GM12878 (cell line): ENCODE measurements around the gene GNL3L. TPM values are rescaled to one million over a fixed set of nuclear protein-coding genes. Genes with fewer than 3 reads are reported as not detected.
A peak's percentile ranks its signal among the peaks of the same experiment; 100 is the strongest.

Source experiments
- ATAC-seq: fragments of 200-7000 bp; cut with Tn5 transposase; 3 replicates; pipeline ENCODE4 v1.9.1; 2020; ENCODE audit warnings: mild to moderate bottlenecking, moderate library complexity
- Bru-seq: library from RNA; stranded (reverse); fragments of 400-500 nt; gene quantifications from one replicate; lab custom pipeline; 2021; lab: Mats Ljungman, UMichigan
- BruChase-seq, 2 experiments: library from RNA; stranded (reverse); fragments of 400-500 nt; gene quantifications; one replicate each; lab custom pipeline; 2021; lab: Mats Ljungman, UMichigan
- BruUV-seq: library from RNA; stranded (reverse); fragments of 400-500 nt; replicated peaks from 2 replicates; lab custom pipeline; 2021; lab: Mats Ljungman, UMichigan
- CTCF ChIA-PET: fragments of 300-600 bp; sonication (Branson Sonifier 250); formaldehyde crosslinking; extraction: SDS; loops from one replicate; lab custom pipeline; 2021; ENCODE audit warnings: inconsistent platforms; lab: Yijun Ruan, JAX
- POLR2A ChIA-PET: fragments of 350-600 bp; formaldehyde crosslinking; extraction: SDS; loops from one replicate; lab custom pipeline; 2021; ENCODE audit warnings: inconsistent platforms; lab: Charles Lee
- RAD21 ChIA-PET: fragments of 300-600 bp; sonication (Branson Sonifier 250); formaldehyde crosslinking; loops from one replicate; lab custom pipeline; 2023; ENCODE audit warnings: antibody characterized with exemption; ENCODE audit not compliant: unreplicated experiment; lab: Charles Lee
- SMC1A ChIA-PET: fragments of 300-600 bp; sonication (Branson Sonifier 250); formaldehyde crosslinking; loops from one replicate; lab custom pipeline; 2023; ENCODE audit not compliant: unreplicated experiment, uncharacterized antibody; lab: Charles Lee
- DNase-seq: peaks from one replicate; pipeline ENCODE4 v3.0.0-alpha.2; 2011; ENCODE audit warnings: low read depth, low spot score
- FAIRE-seq: peaks from 3 replicates; lab custom pipeline; 2011; peaks lifted over from hg19 to GRCh38; lab: Jason Lieb, UNC
- H2AFZ ChIP-seq: 2 replicates; pipeline ENCODE4 v1.6.0; 2011; ENCODE audit warnings: low read depth, low read length, control low read depth; ENCODE audit not compliant: control insufficient read depth
- H3K27ac ChIP-seq: 2 replicates; pipeline ENCODE4 v1.5.1; 2011; ENCODE audit warnings: control low read depth; ENCODE audit not compliant: control insufficient read depth, insufficient read depth
- H3K27me3 ChIP-seq, 2 experiments: replicated peaks in 1 of 2; 2 replicates each; pipeline versions ENCODE4 v1.6.0 to v1.6.1; 2011; ENCODE audit warnings: low read length in 1 of 2; ENCODE audit not compliant: control insufficient read depth in 2 of 2, insufficient read depth in 2 of 2
- H3K36me3 ChIP-seq, 2 experiments: 2 replicates each; pipeline ENCODE4 v1.5.1; 2011; ENCODE audit warnings: low read length in 1 of 2; ENCODE audit not compliant: control insufficient read depth in 2 of 2, insufficient read depth in 2 of 2
- H3K4me1 ChIP-seq: 2 replicates; pipeline ENCODE4 v1.6.1; 2011; ENCODE audit warnings: mild to moderate bottlenecking, low read length, moderate library complexity, mixed read lengths; ENCODE audit not compliant: control insufficient read depth, insufficient read depth
- H3K4me2 ChIP-seq: 2 replicates; pipeline ENCODE4 v1.6.0; 2011; ENCODE audit warnings: control low read depth; ENCODE audit not compliant: control insufficient read depth, insufficient read depth
- H3K4me3 ChIP-seq: fragments of 200-600 bp; sonication (generic); 2 replicates; pipeline ENCODE4 v1.5.1; 2016
- H3K79me2 ChIP-seq: 2 replicates; pipeline ENCODE4 v1.6.0; 2011; ENCODE audit warnings: low read length; ENCODE audit not compliant: control insufficient read depth, insufficient read depth
- H3K9ac ChIP-seq: 2 replicates; pipeline ENCODE4 v1.8.0; 2011; ENCODE audit warnings: low read length, control low read depth, mixed read lengths; ENCODE audit not compliant: control insufficient read depth, insufficient read depth
- H3K9me3 ChIP-seq: replicated peaks from 3 replicates; pipeline ENCODE4 v1.5.1; 2011; ENCODE audit warnings: mild to moderate bottlenecking, low read length; ENCODE audit not compliant: control insufficient read depth, insufficient read depth
- H4K20me1 ChIP-seq: 2 replicates; pipeline ENCODE4 v1.6.0; 2011; ENCODE audit not compliant: control insufficient read depth, insufficient read depth
- ESRRA ChIP-seq: IDR thresholded peaks from 2 replicates; pipeline ENCODE4 v1.6.1; 2012; ENCODE audit warnings: mild to moderate bottlenecking, low read length, improper control_type of control experiment
- ETV6 ChIP-seq, 2 experiments: fragments of 450-650 bp in 1 of 2; IDR thresholded peaks in 1 of 2; conservative IDR thresholded peaks in 1 of 2; 2 replicates each; pipeline ENCODE4 v1.6.1; 2014; ENCODE audit warnings: antibody characterized with exemption in 1 of 2, borderline replicate concordance in 1 of 2, low read depth in 1 of 2, mild to moderate bottlenecking in 1 of 2, moderate library complexity in 1 of 2
- MYC ChIP-seq: IDR thresholded peaks from 2 replicates; pipeline ENCODE4 v1.6.1; 2011; ENCODE audit warnings: mild to moderate bottlenecking, low read length, moderate library complexity, inconsistent platforms; ENCODE audit not compliant: insufficient read depth, insufficient replicate concordance, insufficient read length, severe bottlenecking
- NFXL1 ChIP-seq: fragments of 450-650 bp; IDR thresholded peaks from 2 replicates; pipeline ENCODE4 v1.6.1; 2017; ENCODE audit warnings: antibody characterized with exemption, mild to moderate bottlenecking, borderline replicate concordance
- RAD51 ChIP-seq: fragments of 450-650 bp; IDR thresholded peaks from 2 replicates; pipeline ENCODE4 v1.6.1; 2016; ENCODE audit warnings: moderate library complexity, mild to moderate bottlenecking, inconsistent platforms
- STAT1 ChIP-seq: fragments of 450-650 bp; conservative IDR thresholded peaks from 2 replicates; pipeline ENCODE4 v1.6.1; 2014; ENCODE audit warnings: antibody characterized with exemption, mild to moderate bottlenecking
- SUZ12 ChIP-seq: fragments of 200-600 bp; sonication (generic); IDR thresholded peaks from one replicate; pipeline ENCODE4 v1.6.1; 2018; ENCODE audit warnings: antibody characterized with exemption, mild to moderate bottlenecking; ENCODE audit not compliant: unreplicated experiment
- YBX1 ChIP-seq: fragments of 450-650 bp; IDR thresholded peaks from 2 replicates; pipeline ENCODE4 v1.6.1; 2016; ENCODE audit warnings: antibody characterized with exemption
- ZBTB40 ChIP-seq: fragments of 450-650 bp; IDR thresholded peaks from 2 replicates; pipeline ENCODE4 v1.6.1; 2016; ENCODE audit warnings: mild to moderate bottlenecking, moderate library complexity, borderline replicate concordance
- ZNF207 ChIP-seq: fragments of 450-650 bp; IDR thresholded peaks from 2 replicates; pipeline ENCODE4 v1.6.1; 2014; ENCODE audit warnings: antibody characterized with exemption, mild to moderate bottlenecking, borderline replicate concordance
- WGBS: methylation state at CpG from one replicate; pipeline ENCODE4 v1.1.6; 2016; ENCODE audit warnings: low lambda C conversion rate; ENCODE audit not compliant: insufficient replicate concordance, insufficient coverage; ENCODE audit errors: missing lambda C conversion rate; 5-methylcytosine and 5-hydroxymethylcytosine counted together
- in situ Hi-C: fragments of 300-500 bp; cut with MboI; formaldehyde crosslinking; loops from 9 replicates; pipeline ENCODE4 v1.14.3; 2018; ENCODE audit warnings: mixed read lengths
- intact Hi-C: fragments of 100-400 bp; cut with micrococcal nuclease; formaldehyde crosslinking; loops from one replicate; pipeline ENCODE4 v1.14.2; 2022; ENCODE audit not compliant: unreplicated experiment
- long read RNA-seq, 2 experiments: library from polyadenylated mRNA; unstranded; transcript quantifications; one replicate each; pipeline ENCODE4 v2.0.0, GENCODE V29; 2019 to 2020
- polyA minus RNA-seq, 3 experiments: library from RNA; depleted of rRNA, polyadenylated mRNA; stranded (reverse); fragments of >200 nt; gene quantifications; 2 replicates each; pipeline ENCODE4 v1.2.3, GENCODE V29; 2011
- polyA plus RNA-seq, 11 experiments: library from polyadenylated mRNA; depleted of rRNA in 4 of 11; unstranded in 6 of 11; stranded (reverse) in 5 of 11; fragments of >200 nt; fragmentation: Nextera tagmentation in 4 of 11; fragmentation: Illumina TruSeq in 1 of 11; extraction: Ambion mirVana in 4 of 11; extraction: Trizol in 1 of 11; gene quantifications; 1 replicate in 1 of 11; 2 replicates in 10 of 11; pipeline versions ENCODE4 v1.2.1 to v1.2.3, GENCODE V29; 2011 to 2016; ENCODE audit warnings: inconsistent platforms in 2 of 11, missing spikeins in 2 of 11, low read depth in 1 of 11
- total RNA-seq, 4 experiments: library from RNA; depleted of rRNA in 3 of 4; stranded (reverse); fragments of >200 nt in 3 of 4; fragmentation: Illumina TruSeq in 1 of 4; extraction: Trizol in 1 of 4; gene quantifications; 2 replicates each; pipeline versions ENCODE4 v1.2.1 to v1.2.3, GENCODE V29; 2013 to 2021

GNL3L gene
- 41.7 and 44.7 TPM in 2 replicates for total RNA-seq (2013; cell fraction: nucleolus; rRNA removed)
- total RNA-seq (2014; rRNA removed) = 36.7 and 37.2 TPM in 2 replicates
- total RNA-seq (2014; rRNA removed; fragmentation: Illumina TruSeq; extraction: Trizol) = 41.7 and 42.7 TPM in 2 replicates
- total RNA-seq (2021) = 53.4 and 57.9 TPM in 2 replicates
- 13.4 TPM for polyA plus RNA-seq (2011; ENCODE audit: low read depth)
- 21.3 and 28.1 TPM in 2 replicates for polyA plus RNA-seq (2011; rRNA removed)
- polyA plus RNA-seq (2011; cell fraction: cytosol; rRNA removed) = 25.0 and 26.9 TPM in 2 replicates
- 21.9 and 29.2 TPM in 2 replicates for polyA plus RNA-seq (2011; cell fraction: nucleus; rRNA removed)
- 10.7 and 14.8 TPM in 2 replicates for polyA plus RNA-seq (2012)
- polyA plus RNA-seq (2014; fragmentation: Illumina TruSeq; extraction: Trizol) = 18.8 and 24.9 TPM in 2 replicates
- polyA plus RNA-seq (2014; fragmentation: Nextera tagmentation; extraction: Ambion mirVana) = 10 to 100 TPM in 1 of 2 experiments, 1 to 10 TPM in 1; 5.8 to 14.7 TPM
- 27.4 and 28.6 TPM in 2 replicates for polyA plus RNA-seq (2014; rRNA removed)
- polyA plus RNA-seq (2016; fragmentation: Nextera tagmentation; extraction: Ambion mirVana) = 10 to 100 TPM; 29.5 to 31.4 TPM
- 45.2 and 50.7 TPM in 2 replicates for polyA minus RNA-seq (2011; rRNA and poly(A)+ RNA removed)
- 21.5 and 30.7 TPM in 2 replicates for polyA minus RNA-seq (2011; cell fraction: cytosol; rRNA and poly(A)+ RNA removed)
- polyA minus RNA-seq (2011; cell fraction: nucleus; rRNA and poly(A)+ RNA removed) = 11.7 and 19.0 TPM in 2 replicates
- percentile 78 among the genes with signal in this experiment for Bru-seq, nascent RNA
- BruChase-seq, experiment 1, labeled RNA remaining after a 6-hour chase = percentile 88 among the genes with signal in this experiment
- BruChase-seq, experiment 2, labeled RNA remaining after a 2-hour chase = percentile 81 among the genes with signal in this experiment
- long read RNA-seq, experiment 1, partial matches to known transcripts = 0 of 9 reads
- long read RNA-seq, experiment 1, other reads (novel, unspliced or antisense) = 3 of 9 reads
- long read RNA-seq, experiment 2, transcript GNL3L-202 (16 exons, 2,135 nt) = minor isoform, 13 of 46 reads
- long read RNA-seq, experiment 2, transcript GNL3L-201 (16 exons, 2,357 nt) = major isoform, 14 of 46 reads
- long read RNA-seq, experiment 2, partial matches to known transcripts = 5 of 46 reads
- long read RNA-seq, experiment 2, other reads (novel, unspliced or antisense) = 14 of 46 reads

- H3K4me2 ChIP-seq = peak within 1 kb of the TSS; percentile 51
- peak within 1 kb of the TSS; percentile 81 for H3K27ac ChIP-seq
- no peaks in the 10 kb centered on the region for H3K4me1 ChIP-seq
- H3K4me3 ChIP-seq = peak within 1 kb of the TSS; percentile 84
- FAIRE-seq (no peak), DNase-seq (peak; percentile 49), ATAC-seq (peak; percentile 90)
- no peaks in the 10 kb centered on the region for H3K27me3 ChIP-seq
- ChIA-PET SMC1A (interaction anchor here (1.2 kb wide), 1 partner anchor 110 kb away, joined by 3 read pairs; no protein-coding TSS in a partner anchor), RAD21 (interaction anchor here (0.9 to 2.5 kb wide), 2 partner anchors 110 to 347 kb away, joined by 3 to 11 read pairs; no protein-coding TSS in a partner anchor), POLR2A (interaction anchor here (0.6 to 1.6 kb wide), 3 partner anchors 90 to 470 kb away, joined by 3 to 4 read pairs (median 4); partner anchors contain the start of genes APEX2 and TSR2), CTCF (no interaction called here)
- intact Hi-C loops = no loop called here
- peaks cover 26% of the 10 kb centered on the region for H3K79me2 ChIP-seq
- in situ Hi-C loops = no loop called here
- 35% methylated on average over 35 of the region's 51 CpGs for WGBS
- H3K9ac ChIP-seq = peak within 1 kb of the TSS; percentile 91
- H4K20me1 ChIP-seq = no peaks in the 10 kb centered on the region
- BruUV-seq = TSS peak; percentile 96
- peak within 1 kb of the TSS; percentile 76 for H2AFZ ChIP-seq
- H3K9me3 ChIP-seq = peaks cover 4% of the 10 kb centered on the region; the same call in 2 of the 3 replicates
- no peaks in the 10 kb centered on the region for H3K36me3 ChIP-seq
- peak; percentile 93 for TF ChIP-seq NFXL1
- TF ChIP-seq MYC = no peak
- TF ChIP-seq RAD51 = peak; percentile 93
- TF ChIP-seq ZNF207 = no peak
- peak in 1 of 2 experiments; percentile 28; a peak in 1 of 4 replicates for TF ChIP-seq ETV6 (conservative IDR thresholded peaks at IDR 0.05 in 1 of 2, IDR thresholded peaks at IDR 0.05 in 1 of 2; ENCODE audit: borderline replicate concordance in 1 of 2, low read depth in 1 of 2)
- TF ChIP-seq ZBTB40 = no peak
- no peak for TF ChIP-seq YBX1
- no peak for TF ChIP-seq SUZ12
- TF ChIP-seq STAT1 = no peak
- no peak for TF ChIP-seq ESRRA
Measured at GRCh38 chrX:54529552-54530356, at the start of gene GNL3L. Gene GNL3L (plus strand): TSS chrX:54530219. CDS start chrX:54532567, 2,348 bp downstream.
